HUES6 (cell line): ENCODE measurements around the gene RASL10B.
"Not testable (repeated sequence)": the region's sequence is repeated elsewhere in the genome, so short reads cannot be mapped to it uniquely, and the experiment has no call there.

Source experiments
- H3K27ac ChIP-seq: 2 replicates; pipeline ENCODE4 v1.7.0; 2013; ENCODE audit warnings: low read depth, mild to moderate bottlenecking, low read length, inconsistent platforms
- H3K27me3 ChIP-seq: 2 replicates; pipeline ENCODE4 v1.6.1; 2013; ENCODE audit warnings: low read length; ENCODE audit not compliant: control insufficient read depth, insufficient read depth
- H3K36me3 ChIP-seq: 2 replicates; pipeline ENCODE4 v1.6.1; 2013; ENCODE audit warnings: low read length; ENCODE audit not compliant: control insufficient read depth, insufficient read depth
- H3K4me1 ChIP-seq: 2 replicates; pipeline ENCODE4 v1.6.1; 2013; ENCODE audit warnings: low read length; ENCODE audit not compliant: control insufficient read depth, insufficient read depth
- H3K4me3 ChIP-seq: 2 replicates; pipeline ENCODE4 v1.5.1; 2013; ENCODE audit warnings: low read depth, low read length
- H3K9ac ChIP-seq: one replicate; pipeline ENCODE4 v1.6.1; 2013; ENCODE audit warnings: mild to moderate bottlenecking, low read length
- H3K9me3 ChIP-seq: 2 replicates; pipeline ENCODE4 v1.6.1; 2013; ENCODE audit warnings: low read depth, low read length; ENCODE audit not compliant: control insufficient read depth, insufficient read depth

RASL10B gene

GRCh38 chr17:35751541-35751940, 20.1 kb downstream of the RASL10B start:
- not testable (repeated sequence) for H3K27ac ChIP-seq, H3K4me3 ChIP-seq, H3K36me3 ChIP-seq, H3K9ac ChIP-seq, H3K9me3 ChIP-seq
- Histone ChIP-seq H3K27me3 (peaks cover 32% of the 10 kb centered on the region), H3K4me1 (peaks cover 16% of the 10 kb centered on the region)

DNA sequence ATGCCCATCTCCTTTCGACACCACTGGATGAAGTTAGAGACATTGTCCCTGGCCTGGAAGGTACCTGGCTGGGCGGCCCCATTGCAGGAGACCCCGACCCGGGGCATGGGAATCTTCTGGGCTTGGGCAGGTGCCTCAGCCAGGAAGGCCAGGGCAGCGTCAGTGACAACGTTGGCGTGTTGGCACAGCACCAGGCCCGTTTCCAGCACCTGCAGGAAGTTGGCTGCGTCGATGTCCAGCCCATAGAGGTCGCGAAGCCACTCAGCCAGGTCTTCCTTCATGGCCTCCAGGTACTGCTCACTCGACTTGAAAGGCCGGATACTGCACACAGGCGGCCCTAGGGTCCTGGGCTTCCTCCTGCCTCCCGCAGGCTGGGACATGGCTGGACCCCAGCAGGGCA, 21.0 kb downstream of the RASL10B start:
- Histone ChIP-seq H3K9me3 (no peaks in the 10 kb centered on the region), H3K4me3 (no peak overlapping the region), H3K27ac (no peak overlapping the region), H3K36me3 (no peaks in the 10 kb centered on the region), H3K4me1 (peaks cover 16% of the 10 kb centered on the region), H3K9ac (no peak overlapping the region), H3K27me3 (peaks cover 32% of the 10 kb centered on the region)

- Histone ChIP-seq H3K27me3 (peaks cover 30% of the 10 kb centered on the region), H3K4me1 (peaks cover 16% of the 10 kb centered on the region), H3K9me3 (no peaks in the 10 kb centered on the region), H3K4me3 (no peak within 1 kb of the TSS), H3K9ac (no peak within 1 kb of the TSS), H3K36me3 (no peaks in the 10 kb centered on the region), H3K27ac (no peak within 1 kb of the TSS)
These were observed 21.7 kb downstream of the RASL10B start, which contains the start of gene GAS2L2 for GRCh38 chr17:35752945-35753764. GAS2L2 (minus strand) TSS chr17:35753239; CDS start chr17:35752850, 389 bp downstream.

GRCh38 chr17:35757243-35757642, 25.8 kb downstream of the RASL10B start:
- Histone ChIP-seq H3K9ac (no peak overlapping the region), H3K9me3 (no peaks in the 10 kb centered on the region), H3K27me3 (no peaks in the 10 kb centered on the region)

GRCh38 chr17:35760587-35760986, 29.1 kb downstream of the RASL10B start, which contains the start of gene C17orf50:
C17orf50 (plus strand) TSS chr17:35760887; CDS start chr17:35760942, 55 bp downstream.
- Histone ChIP-seq H3K9me3 (no peaks in the 10 kb centered on the region; the same call in 1 of the 2 replicates), H3K27me3 (peaks cover 7% of the 10 kb centered on the region), H3K4me1 (no peaks in the 10 kb centered on the region; the same call in 1 of the 2 replicates), H3K9ac (no peak within 1 kb of the TSS), H3K27ac (no peak within 1 kb of the TSS), H3K4me3 (no peak within 1 kb of the TSS), H3K36me3 (no peaks in the 10 kb centered on the region)

More at GRCh38 chr17:35757243-35757642, 25.8 kb downstream of the RASL10B start:
- Histone ChIP-seq H3K36me3 (no peaks in the 10 kb centered on the region), H3K4me1 (peaks cover 7% of the 10 kb centered on the region), H3K27ac (no peak overlapping the region), H3K4me3 (no peak overlapping the region)

- no peaks in the 10 kb centered on the region for H3K36me3 ChIP-seq
- no peaks in the 10 kb centered on the region; the same call in 1 of the 2 replicates for H3K9me3 ChIP-seq
- no peaks in the 10 kb centered on the region; the same call in 1 of the 2 replicates for H3K4me1 ChIP-seq
- no peak overlapping the region for H3K9ac ChIP-seq
- H3K4me3 ChIP-seq, result no peak overlapping the region
- H3K27ac ChIP-seq, result no peak overlapping the region
- peaks cover 9% of the 10 kb centered on the region for H3K27me3 ChIP-seq
These were observed 30.2 kb downstream of the RASL10B start for GRCh38 chr17:35761601-35762000.

GRCh38 chr17:35763767-35764122, 32.3 kb downstream of the RASL10B start:
- peaks cover 9% of the 10 kb centered on the region for H3K27me3 ChIP-seq
- H3K36me3 ChIP-seq, result no peaks in the 10 kb centered on the region
- no peak overlapping the region for H3K27ac ChIP-seq
- H3K9me3 ChIP-seq, result no peaks in the 10 kb centered on the region; the same call in 1 of the 2 replicates
- no peaks in the 10 kb centered on the region; the same call in 1 of the 2 replicates for H3K4me1 ChIP-seq
- H3K9ac ChIP-seq, result no peak overlapping the region
- peak overlapping the region; percentile 61; the same call in 1 of the 2 replicates for H3K4me3 ChIP-seq

DNA sequence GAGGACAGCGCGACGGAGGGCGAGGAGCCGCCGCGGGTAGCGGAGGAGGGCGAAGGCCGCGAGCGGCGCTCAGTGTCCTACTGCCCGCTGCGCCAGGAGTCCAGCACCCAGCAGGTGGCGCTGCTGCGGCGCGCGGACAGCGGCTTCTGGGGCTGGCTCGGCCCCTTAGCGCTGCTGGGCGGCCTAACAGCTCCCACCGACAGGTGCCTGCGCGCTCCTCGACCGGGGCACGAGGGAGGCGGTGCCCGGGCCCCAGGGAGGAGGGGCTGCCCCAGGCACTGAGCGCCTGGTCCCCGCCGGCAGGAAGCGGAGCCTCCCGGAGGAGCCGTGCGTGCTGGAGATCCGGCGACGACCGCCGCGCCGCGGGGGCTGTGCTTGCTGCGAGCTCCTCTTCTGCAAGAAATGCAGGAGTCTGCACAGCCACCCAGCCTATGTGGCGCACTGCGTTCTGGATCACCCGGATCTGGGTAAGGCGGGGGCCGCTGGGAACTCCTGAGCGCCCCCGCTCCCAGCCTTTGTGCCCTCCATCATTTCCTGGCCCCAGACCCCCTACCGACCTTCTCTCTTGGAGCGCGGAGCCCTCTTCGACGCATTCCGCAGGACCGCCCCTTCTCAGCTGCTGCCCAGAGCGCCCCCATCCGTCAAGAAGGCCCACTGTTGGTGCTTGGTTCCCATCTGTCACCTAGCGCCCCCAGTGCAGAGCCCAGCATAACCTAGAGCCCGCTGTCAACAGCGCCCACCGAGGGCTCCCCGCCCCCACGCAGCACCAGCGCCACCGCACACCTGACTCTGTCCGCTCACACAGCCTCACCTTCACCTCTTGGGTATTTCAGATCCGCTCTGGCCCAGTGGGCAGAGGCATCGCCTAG, 32.9 kb downstream of the RASL10B start:
- no peaks in the 10 kb centered on the region for H3K36me3 ChIP-seq
- no peak overlapping the region for H3K27ac ChIP-seq
- peak overlapping the region; percentile 61 for H3K4me3 ChIP-seq
- H3K4me1 ChIP-seq, result no peaks in the 10 kb centered on the region; the same call in 1 of the 2 replicates
- H3K9me3 ChIP-seq, result no peaks in the 10 kb centered on the region; the same call in 1 of the 2 replicates
- peaks cover 9% of the 10 kb centered on the region for H3K27me3 ChIP-seq
- no peak overlapping the region for H3K9ac ChIP-seq

- H3K9ac ChIP-seq, result no peak overlapping the region
- H3K9me3 ChIP-seq, result no peaks in the 10 kb centered on the region; the same call in 1 of the 2 replicates
- H3K4me1 ChIP-seq, result no peaks in the 10 kb centered on the region; the same call in 1 of the 2 replicates
- peaks cover 9% of the 10 kb centered on the region for H3K27me3 ChIP-seq
- H3K27ac ChIP-seq, result no peak overlapping the region
- peak overlapping the region; percentile 61; the same call in 1 of the 2 replicates for H3K4me3 ChIP-seq
- H3K36me3 ChIP-seq, result no peaks in the 10 kb centered on the region
These were observed 33.8 kb downstream of the RASL10B start for GRCh38 chr17:35765086-35765710.

DNA sequence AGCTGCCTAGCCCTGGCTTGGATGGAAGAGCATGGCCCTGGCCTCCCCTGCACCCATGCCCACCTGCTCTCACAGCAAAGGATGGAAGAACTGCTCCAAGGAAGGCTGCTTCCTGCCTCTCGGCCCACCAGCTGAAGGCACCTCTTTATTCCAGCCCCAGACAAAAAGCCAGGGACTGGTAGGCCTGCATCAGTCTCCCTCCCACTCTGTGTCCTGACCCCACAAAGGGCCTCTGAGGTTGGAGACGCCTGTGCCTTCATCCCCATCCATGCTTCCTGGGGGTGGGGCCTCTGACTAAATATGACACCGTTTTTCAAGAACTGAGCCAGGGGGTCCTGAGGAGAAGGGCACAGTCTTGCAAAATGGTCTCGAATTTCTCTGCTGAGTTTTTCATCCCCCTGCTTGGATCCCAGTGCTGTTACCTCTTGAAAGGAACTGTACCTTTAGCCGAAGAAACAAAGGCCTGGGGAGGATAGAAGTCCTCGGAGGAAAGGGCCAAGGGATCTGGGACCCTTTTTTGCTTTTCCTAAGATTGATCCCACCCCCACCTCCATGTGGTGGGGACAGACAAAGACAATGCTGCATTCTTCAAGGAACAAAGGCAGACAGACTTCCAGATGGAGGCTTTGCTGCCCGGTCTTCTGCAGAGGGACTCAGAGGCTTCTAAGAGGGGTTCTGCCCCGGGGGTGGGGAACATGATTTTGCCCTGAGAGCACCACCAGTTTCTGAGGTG, 34.5 kb downstream of the RASL10B start:
- H3K9ac ChIP-seq, result no peak overlapping the region
- no peaks in the 10 kb centered on the region; the same call in 1 of the 2 replicates for H3K4me1 ChIP-seq
- no peaks in the 10 kb centered on the region for H3K36me3 ChIP-seq
- no peak overlapping the region for H3K27ac ChIP-seq
- H3K4me3 ChIP-seq, result no peak overlapping the region
- no peaks in the 10 kb centered on the region; the same call in 1 of the 2 replicates for H3K9me3 ChIP-seq
- H3K27me3 ChIP-seq, result peaks cover 9% of the 10 kb centered on the region
